Parathyroid adenoma (tissue), 2 donors: ENCODE data around the gene MYO5B.

Source experiments
- H2AFZ ChIP-seq: fragments of 300-600 bp; sonication (generic); one replicate; pipeline ENCODE4 v1.7.0; 2017; ENCODE audit warnings: antibody characterized with exemption, mild to moderate bottlenecking
- H3K27ac ChIP-seq: fragments of 300-600 bp; sonication (generic); one replicate; pipeline ENCODE4 v1.7.0; 2017
- H3K27me3 ChIP-seq: fragments of 300-600 bp; sonication (generic); one replicate; pipeline ENCODE4 v1.7.0; 2017; ENCODE audit warnings: low read length; ENCODE audit not compliant: control insufficient read depth, insufficient read depth
- H3K36me3 ChIP-seq: fragments of 300-600 bp; sonication (generic); one replicate; pipeline ENCODE4 v1.7.0; 2017; ENCODE audit warnings: low read length; ENCODE audit not compliant: control insufficient read depth, insufficient read depth
- H3K4me1 ChIP-seq: fragments of 300-600 bp; sonication (generic); one replicate; pipeline ENCODE4 v1.7.0; 2017; ENCODE audit warnings: control low read depth
- H3K4me2 ChIP-seq: fragments of 300-600 bp; sonication (generic); one replicate; pipeline ENCODE4 v1.7.0; 2017; ENCODE audit warnings: low read length
- H3K4me3 ChIP-seq: fragments of 300-600 bp; sonication (generic); one replicate; pipeline ENCODE4 v1.7.0; 2017; ENCODE audit warnings: low read depth, low read length
- H3K79me2 ChIP-seq: fragments of 300-600 bp; sonication (generic); one replicate; pipeline ENCODE4 v1.7.0; 2017; ENCODE audit warnings: control low read depth
- H3K9ac ChIP-seq: fragments of 300-600 bp; sonication (generic); one replicate; pipeline ENCODE4 v1.7.0; 2017; ENCODE audit warnings: mild to moderate bottlenecking
- H3K9me3 ChIP-seq: fragments of 300-600 bp; sonication (generic); one replicate; pipeline ENCODE4 v1.7.0; 2017; ENCODE audit warnings: low read length; ENCODE audit not compliant: control insufficient read depth
- TF ChIP-seq, protein P1 (sequence below): fragments of 300-600 bp; sonication (generic); IDR thresholded peaks from one replicate; pipeline ENCODE4 v1.7.0; 2017; ENCODE audit warnings: antibody characterized with exemption, mild to moderate bottlenecking
- donor health status: primary hyperparathyroidism.

MYO5B gene

DNA sequence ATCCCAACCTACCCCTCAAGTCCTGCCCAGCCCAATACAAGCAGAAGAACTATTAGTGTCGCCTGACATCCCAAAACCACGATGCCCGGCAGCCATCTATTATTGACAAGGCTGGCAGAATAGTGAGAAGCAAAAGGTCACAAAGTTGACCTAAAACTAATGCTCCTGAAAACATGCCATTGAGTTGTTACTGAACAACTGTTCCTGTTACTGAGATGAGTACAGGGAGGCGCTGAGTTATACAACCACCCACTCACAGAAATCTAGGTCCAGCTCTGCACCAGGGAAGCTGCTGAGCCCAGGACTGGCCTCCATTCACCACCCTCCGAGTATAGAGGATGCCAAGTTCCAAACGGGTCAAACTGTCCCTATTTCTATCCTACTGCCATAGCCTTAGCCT is 201.6 kb downstream of the MYO5B start:
- peaks cover 4% of the 10 kb centered on the region for H3K4me1 ChIP-seq
- no peak overlapping the region for H2AFZ ChIP-seq
- no peaks in the 10 kb centered on the region for H3K36me3 ChIP-seq
- no peaks in the 10 kb centered on the region for H3K9me3 ChIP-seq
- H3K27ac ChIP-seq = no peak overlapping the region
- H3K27me3 ChIP-seq = no peaks in the 10 kb centered on the region
- no peak overlapping the region for H3K9ac ChIP-seq
- H3K4me3 ChIP-seq = no peak overlapping the region
- TF ChIP-seq, protein P1, sequence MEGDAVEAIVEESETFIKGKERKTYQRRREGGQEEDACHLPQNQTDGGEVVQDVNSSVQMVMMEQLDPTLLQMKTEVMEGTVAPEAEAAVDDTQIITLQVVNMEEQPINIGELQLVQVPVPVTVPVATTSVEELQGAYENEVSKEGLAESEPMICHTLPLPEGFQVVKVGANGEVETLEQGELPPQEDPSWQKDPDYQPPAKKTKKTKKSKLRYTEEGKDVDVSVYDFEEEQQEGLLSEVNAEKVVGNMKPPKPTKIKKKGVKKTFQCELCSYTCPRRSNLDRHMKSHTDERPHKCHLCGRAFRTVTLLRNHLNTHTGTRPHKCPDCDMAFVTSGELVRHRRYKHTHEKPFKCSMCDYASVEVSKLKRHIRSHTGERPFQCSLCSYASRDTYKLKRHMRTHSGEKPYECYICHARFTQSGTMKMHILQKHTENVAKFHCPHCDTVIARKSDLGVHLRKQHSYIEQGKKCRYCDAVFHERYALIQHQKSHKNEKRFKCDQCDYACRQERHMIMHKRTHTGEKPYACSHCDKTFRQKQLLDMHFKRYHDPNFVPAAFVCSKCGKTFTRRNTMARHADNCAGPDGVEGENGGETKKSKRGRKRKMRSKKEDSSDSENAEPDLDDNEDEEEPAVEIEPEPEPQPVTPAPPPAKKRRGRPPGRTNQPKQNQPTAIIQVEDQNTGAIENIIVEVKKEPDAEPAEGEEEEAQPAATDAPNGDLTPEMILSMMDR = no peak
- no peaks in the 10 kb centered on the region for H3K79me2 ChIP-seq
- H3K4me2 ChIP-seq = no peak overlapping the region

DNA sequence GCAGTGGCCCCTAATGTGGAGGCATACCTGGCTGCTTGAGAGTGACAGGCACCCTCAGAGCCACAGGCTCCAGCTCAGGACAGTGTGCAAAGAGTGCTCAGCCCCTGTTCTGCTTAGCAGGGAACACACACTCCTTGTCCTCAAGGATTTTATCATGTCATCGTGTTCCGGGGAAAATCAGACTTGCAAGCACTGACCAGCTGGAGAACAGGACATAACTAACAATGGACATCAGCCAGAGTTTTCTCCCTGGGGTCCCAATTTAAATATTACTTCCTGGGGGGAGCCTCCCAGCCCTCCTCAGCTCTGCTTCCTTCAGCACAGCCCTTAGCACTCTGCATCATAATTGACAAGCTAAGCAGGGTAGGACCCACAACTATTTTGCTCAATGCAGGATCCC is 206.2 kb downstream of the MYO5B start:
- no peaks in the 10 kb centered on the region for H3K27me3 ChIP-seq
- H3K9me3 ChIP-seq = no peaks in the 10 kb centered on the region
- no peaks in the 10 kb centered on the region for H3K36me3 ChIP-seq
- peaks cover 4% of the 10 kb centered on the region for H3K4me1 ChIP-seq
- no peak overlapping the region for H3K9ac ChIP-seq
- H3K79me2 ChIP-seq = no peaks in the 10 kb centered on the region
- no peak overlapping the region for H3K4me2 ChIP-seq
- TF ChIP-seq, protein P1 = no peak
- H3K27ac ChIP-seq = no peak overlapping the region
- H3K4me3 ChIP-seq = no peak overlapping the region
- H2AFZ ChIP-seq = no peak overlapping the region

DNA sequence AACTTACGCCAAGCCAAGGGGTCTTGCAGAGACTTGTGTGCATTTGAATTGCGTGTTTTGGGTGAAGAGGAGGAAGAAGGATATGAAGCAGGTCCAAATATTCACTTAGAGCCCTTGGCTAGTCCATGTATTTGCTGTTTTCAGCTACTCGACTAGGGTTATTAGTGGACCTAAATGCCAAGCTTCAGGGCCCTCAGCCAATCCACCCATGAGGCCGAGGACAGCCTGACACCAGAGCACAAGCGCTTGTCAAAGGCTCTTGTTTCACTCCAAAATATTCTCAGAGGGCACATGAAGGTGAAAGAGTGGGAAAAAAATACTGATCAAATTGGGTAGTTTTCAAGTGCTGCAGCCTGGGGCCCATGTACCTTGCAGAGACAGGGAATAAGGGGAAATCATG is 206.8 kb downstream of the MYO5B start:
- TF ChIP-seq, protein P1 = no peak
- Histone ChIP-seq H3K9ac (no peak overlapping the region), H3K4me2 (no peak overlapping the region), H2AFZ (no peak overlapping the region), H3K79me2 (no peaks in the 10 kb centered on the region), H3K4me1 (peaks cover 4% of the 10 kb centered on the region), H3K9me3 (no peaks in the 10 kb centered on the region), H3K36me3 (no peaks in the 10 kb centered on the region), H3K27ac (no peak overlapping the region), H3K4me3 (no peak overlapping the region), H3K27me3 (no peaks in the 10 kb centered on the region)

DNA sequence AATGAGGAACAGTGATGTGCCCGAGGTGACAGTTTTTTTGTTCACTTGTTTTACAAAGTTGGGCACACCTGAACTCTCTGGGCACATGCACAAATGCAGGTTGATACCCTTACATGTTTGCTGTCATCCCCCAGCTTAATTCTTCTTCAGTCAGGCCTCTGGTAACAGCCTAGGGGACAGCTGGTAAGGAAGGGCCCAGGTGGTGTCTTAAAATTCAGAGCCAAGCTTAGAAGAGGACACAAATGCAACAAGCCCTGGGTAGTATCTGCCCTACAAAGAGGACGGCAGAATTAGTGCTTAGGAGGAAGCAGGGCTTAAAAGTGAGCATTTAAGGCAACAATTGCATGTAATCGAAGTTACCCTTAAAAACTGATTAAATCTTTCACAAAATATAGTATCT is 209.7 kb downstream of the MYO5B start:
- no peak overlapping the region for H3K4me3 ChIP-seq
- no peak overlapping the region for H3K9ac ChIP-seq
- TF ChIP-seq, protein P1 = no peak

DNA sequence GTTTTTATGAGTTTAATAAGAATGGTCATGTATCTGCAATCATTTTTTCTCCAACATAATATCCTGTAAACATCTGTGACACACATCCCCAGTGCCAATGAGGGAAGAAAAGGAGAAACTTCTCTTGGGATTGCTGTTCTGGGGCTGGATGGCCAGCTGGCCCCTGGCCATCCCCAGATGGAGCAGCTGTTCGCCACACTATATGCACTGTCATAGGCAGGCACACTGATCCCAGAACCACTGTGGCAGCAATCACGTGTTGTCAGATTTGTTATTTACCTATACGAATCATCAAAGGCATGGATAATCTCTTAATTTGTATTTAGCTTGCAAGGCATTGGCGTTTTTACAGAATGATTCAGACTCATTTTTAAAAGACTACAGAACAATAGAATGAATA is 214.1 kb downstream of the MYO5B start:
- no peaks in the 10 kb centered on the region for H3K9me3 ChIP-seq

More for the DNA sequence above, 209.7 kb downstream of the MYO5B start:
- Histone ChIP-seq H3K4me1 (peaks cover 4% of the 10 kb centered on the region), H3K4me2 (no peak overlapping the region), H3K27me3 (no peaks in the 10 kb centered on the region), H2AFZ (no peak overlapping the region), H3K27ac (no peak overlapping the region), H3K9me3 (no peaks in the 10 kb centered on the region), H3K36me3 (no peaks in the 10 kb centered on the region), H3K79me2 (no peaks in the 10 kb centered on the region)

More for the DNA sequence above, 214.1 kb downstream of the MYO5B start:
- Histone ChIP-seq H3K36me3 (no peaks in the 10 kb centered on the region), H3K79me2 (no peaks in the 10 kb centered on the region), H3K27me3 (no peaks in the 10 kb centered on the region), H3K9ac (no peak overlapping the region), H3K27ac (no peak overlapping the region), H3K4me3 (no peak overlapping the region), H2AFZ (no peak overlapping the region), H3K4me1 (no peaks in the 10 kb centered on the region), H3K4me2 (no peak overlapping the region)
- TF ChIP-seq, protein P1 = no peak
